Coronary artery (tissue), 2 donors: ENCODE measurements around the gene FSTL4.

Experiments
- DNase-seq: peaks from one replicate; pipeline ENCODE4 v3.0.0-alpha.2; 2017; ENCODE audit warnings: low spot score
- H3K27ac ChIP-seq, 2 donors: fragments of 200-600 bp; sonication (generic); one replicate each; pipeline ENCODE4 v1.5.1; 2016 to 2019
- H3K4me3 ChIP-seq: fragments of 200-600 bp; sonication (generic); 2 replicates; pipeline ENCODE4 v1.5.1; 2016; ENCODE audit warnings: mild to moderate bottlenecking, moderate library complexity
- CTCF ChIP-seq: fragments of 200-600 bp; sonication (generic); IDR thresholded peaks from one replicate; pipeline ENCODE4 v1.5.1; 2019; ENCODE audit warnings: antibody characterized with exemption

FSTL4 gene

GRCh38 chr5:133289686-133290367 lies 322.5 kb downstream of the FSTL4 start:
- no peak overlapping the region for H3K4me3 ChIP-seq
- H3K27ac ChIP-seq = no peak overlapping the region
- TF ChIP-seq CTCF = no peak
- DNase-seq = no peak

GRCh38 chr5:133287500-133287899 lies 324.8 kb downstream of the FSTL4 start:
- DNase-seq = no peak
- no peak overlapping the region for H3K4me3 ChIP-seq
- H3K27ac ChIP-seq = no peak overlapping the region
- TF ChIP-seq CTCF = no peak

- TF ChIP-seq CTCF = no peak
- DNase-seq = no peak
- H3K27ac ChIP-seq = no peak overlapping the region
- no peak overlapping the region for H3K4me3 ChIP-seq
These were observed 325.9 kb downstream of the FSTL4 start for GRCh38 chr5:133286483-133286882.

- no peak for DNase-seq
- no peak overlapping the region for H3K27ac ChIP-seq
- TF ChIP-seq CTCF = no peak
- H3K4me3 ChIP-seq = no peak overlapping the region
These were observed 326.7 kb downstream of the FSTL4 start for GRCh38 chr5:133285583-133286021.

- Histone ChIP-seq H3K4me3 (no peak overlapping the region), H3K27ac (no peak overlapping the region)
- no peak for DNase-seq
- TF ChIP-seq CTCF = no peak
These were observed 328.0 kb downstream of the FSTL4 start for GRCh38 chr5:133284306-133284705.

GRCh38 chr5:133278317-133278716 lies 334.0 kb downstream of the FSTL4 start:
- DNase-seq = no peak
- no peak for TF ChIP-seq CTCF

GRCh38 chr5:133277744-133278143 lies 334.6 kb downstream of the FSTL4 start:
- no peak for TF ChIP-seq CTCF
- no peak for DNase-seq
- H3K27ac ChIP-seq = no peak overlapping the region
- H3K4me3 ChIP-seq = no peak overlapping the region

More at GRCh38 chr5:133278317-133278716, 334.0 kb downstream of the FSTL4 start:
- H3K4me3 ChIP-seq = no peak overlapping the region
- no peak overlapping the region for H3K27ac ChIP-seq
